CD4-positive, alpha-beta T cell (primary cell): ENCODE results near the gene ACTR3C. TPM values are rescaled to one million over a fixed set of nuclear protein-coding genes. Genes with fewer than 3 reads are reported as not detected.
A peak's percentile ranks its signal among the peaks of the same experiment; 100 is the strongest.

ENCODE experiments used
- ATAC-seq: fragments of 200-7000 bp; cut with Tn5 transposase; one replicate; pipeline ENCODE4 v1.10.0; 2022; ENCODE audit warnings: mild to moderate bottlenecking; ENCODE audit not compliant: poor library complexity
- CTCF ChIA-PET: fragments of 350-600 bp; sonication (Branson Sonifier 250); formaldehyde crosslinking; loops from one replicate; lab custom pipeline; 2021; ENCODE audit warnings: antibody characterized with exemption, inconsistent platforms; lab: Charles Lee
- POLR2A ChIA-PET: fragments of 350-600 bp; sonication (Branson Sonifier 250); formaldehyde crosslinking; loops from one replicate; lab custom pipeline; 2021; ENCODE audit warnings: antibody characterized with exemption, inconsistent platforms; lab: Charles Lee
- DNase-seq, 14 experiments: peaks; one replicate each; pipeline ENCODE4 v3.0.0-alpha.2; 2013 to 2020; ENCODE audit warnings: mixed read lengths in 2 of 14
- H3K27ac ChIP-seq, 2 donors: one replicate each; pipeline versions ENCODE4 v1.5.1 to v1.7.0; 2013; ENCODE audit warnings: low read length in 2 of 2, low read depth in 1 of 2, mild to moderate bottlenecking in 1 of 2
- H3K27me3 ChIP-seq, 2 experiments: 1 replicate in 1 of 2; 2 replicates in 1 of 2; pipeline versions ENCODE4 v1.6.1 to v1.7.0; 2013; ENCODE audit warnings: low read length in 2 of 2, control low read depth in 1 of 2, mild to moderate bottlenecking in 1 of 2, moderate library complexity in 1 of 2; ENCODE audit not compliant: insufficient read depth in 2 of 2, control insufficient read depth in 1 of 2
- H3K36me3 ChIP-seq: one replicate; pipeline ENCODE4 v1.6.1; 2013; ENCODE audit warnings: low read length, control low read depth; ENCODE audit not compliant: insufficient read depth
- H3K4me1 ChIP-seq: one replicate; pipeline ENCODE4 v1.6.1; 2013; ENCODE audit warnings: low read length, control low read depth; ENCODE audit not compliant: insufficient read depth
- H3K4me3 ChIP-seq: one replicate; pipeline ENCODE4 v1.5.1; 2013; ENCODE audit warnings: mild to moderate bottlenecking, low read length, moderate library complexity
- H3K9me3 ChIP-seq, 2 experiments: 1 replicate in 1 of 2; 2 replicates in 1 of 2; pipeline versions ENCODE4 v1.6.1 to v1.7.0; 2013; ENCODE audit warnings: low read length in 2 of 2, mild to moderate bottlenecking in 2 of 2, control low read depth in 1 of 2, moderate library complexity in 1 of 2; ENCODE audit not compliant: control insufficient read depth in 1 of 2, insufficient read depth in 1 of 2
- H3K27ac Mint-ChIP-seq: one replicate; pipeline ENCODE4 v1.8.0; 2020; ENCODE audit warnings: mixed read lengths
- H3K27me3 Mint-ChIP-seq: one replicate; pipeline ENCODE4 v1.8.0; 2021; ENCODE audit warnings: mixed read lengths
- H3K36me3 Mint-ChIP-seq: one replicate; pipeline ENCODE4 v1.8.0; 2021; ENCODE audit warnings: low read depth, mixed read lengths
- H3K4me1 Mint-ChIP-seq: one replicate; pipeline ENCODE4 v1.8.0; 2021; ENCODE audit warnings: low read depth, mixed read lengths
- H3K4me3 Mint-ChIP-seq: one replicate; pipeline ENCODE4 v1.8.0; 2020; ENCODE audit warnings: mild to moderate bottlenecking, mixed read lengths
- H3K9me3 Mint-ChIP-seq: one replicate; pipeline ENCODE4 v1.8.0; 2020; ENCODE audit warnings: mixed read lengths
- intact Hi-C, 2 experiments: fragments of 100-400 bp; cut with DNase I in 1 of 2; cut with micrococcal nuclease in 1 of 2; formaldehyde crosslinking; loops; one replicate each; pipeline versions ENCODE4 v1.15.1 to v1.9.0; 2023 to 2025; cut with DNase I, micrococcal nuclease
- polyA plus RNA-seq, 2 donors: library from polyadenylated mRNA; unstranded; fragments of 120-200 nt; gene quantifications; one replicate each; pipeline ENCODE4 v1.2.1, GENCODE V29; 2013
- total RNA-seq, 174 experiments: library from RNA in 2 of 174; stranded (reverse) in 2 of 174; gene quantifications; one replicate each; pipeline ENCODE4 v1.2.3 and lab custom pipeline; 2021 to 2026
- TF ChIP-seq, protein P1 (sequence below): fragments of 200-600 bp; IDR thresholded peaks from one replicate; pipeline ENCODE4 v1.8.0; 2022; ENCODE audit warnings: antibody characterized with exemption, mild to moderate bottlenecking

ACTR3C gene
- total RNA-seq, result 1 to 10 TPM; 1.9 to 3.4 TPM
- polyA plus RNA-seq (2013, experiment 1 of 2), result 3.3 TPM
- polyA plus RNA-seq (2013, experiment 2 of 2), result 4.8 TPM
- total RNA-seq (lab: John Stamatoyannopoulos, UW), result 1.8 to 15.3 (median 5.2) reads per million in 172 experiments

DNA sequence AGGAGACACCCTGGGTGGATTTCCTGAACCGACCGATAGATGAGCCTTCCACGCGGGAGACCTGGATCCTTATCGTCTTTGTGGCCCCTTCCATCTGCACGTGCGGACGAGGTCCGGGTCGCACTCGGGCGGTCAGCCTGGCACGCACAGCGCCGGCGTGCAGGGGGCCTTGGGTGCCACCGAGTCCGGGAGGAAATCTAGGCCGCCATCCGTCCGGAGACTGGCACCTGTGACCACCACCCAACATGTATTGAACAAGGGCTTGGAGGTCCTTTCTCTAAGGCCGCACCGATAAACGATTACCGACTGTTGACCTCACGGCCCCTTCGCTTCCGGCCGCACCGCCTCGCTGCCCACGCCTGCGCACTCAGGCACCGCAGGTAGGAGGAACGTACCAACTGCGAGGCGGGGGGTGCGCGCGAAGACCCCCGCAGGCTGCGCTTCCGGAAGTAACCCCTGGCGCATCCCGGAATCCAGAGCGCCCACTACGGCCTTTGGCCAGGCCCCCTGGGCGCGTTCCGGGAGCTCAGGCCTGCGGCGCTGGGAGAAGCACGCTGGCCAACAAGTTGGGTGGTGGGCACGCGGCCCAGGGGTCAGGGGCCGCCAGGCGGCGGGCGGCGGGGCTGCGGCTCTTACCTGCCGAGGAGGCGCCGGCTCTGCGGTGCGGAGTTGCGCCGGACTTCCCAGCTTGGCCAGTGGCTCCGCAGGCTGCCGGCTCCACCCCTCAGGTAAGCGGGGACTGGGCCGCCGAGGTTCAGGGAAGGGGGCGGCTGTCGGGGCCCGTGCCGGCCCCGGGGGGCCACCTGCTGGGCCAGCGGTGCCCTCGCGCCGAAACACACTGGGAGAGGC, at the start of gene ACTR3C, which contains the start of gene LRRC61:
Gene ACTR3C (minus strand): TSS at position 713 of the 849 bp plus-strand sequence. CDS start 28,249 bp downstream, outside the sequence.
Gene LRRC61 (plus strand): TSS at position 523 of the 849 bp plus-strand sequence. CDS start 13,507 bp downstream, outside the sequence.
- Mint-ChIP-seq H3K27ac (peak within 1 kb of the TSS; percentile 92), H3K4me3 (peak within 1 kb of the TSS; percentile 96), H3K9me3 (no peaks in the 10 kb centered on the region), H3K27me3 (no peaks in the 10 kb centered on the region), H3K4me1 (peaks cover 42% of the 10 kb centered on the region), H3K36me3 (peaks cover 44% of the 10 kb centered on the region)
- peaks cover 14% of the 10 kb centered on the region for H3K36me3 ChIP-seq
- H3K27ac ChIP-seq, result peak within 1 kb of the TSS; percentile 77 to 79
- POLR2A ChIA-PET, result interaction anchor here (1.5 kb wide), 1 partner anchor 84 kb away, joined by 5 read pairs; no protein-coding TSS in a partner anchor
- ATAC-seq, result peak; percentile 55
- CTCF ChIA-PET, result interaction anchor here (1.2 kb wide), 1 partner anchor 83 kb away, joined by 3 read pairs; no protein-coding TSS in a partner anchor
- peak within 1 kb of the TSS; percentile 97 for H3K4me3 ChIP-seq
- TF ChIP-seq, protein P1, sequence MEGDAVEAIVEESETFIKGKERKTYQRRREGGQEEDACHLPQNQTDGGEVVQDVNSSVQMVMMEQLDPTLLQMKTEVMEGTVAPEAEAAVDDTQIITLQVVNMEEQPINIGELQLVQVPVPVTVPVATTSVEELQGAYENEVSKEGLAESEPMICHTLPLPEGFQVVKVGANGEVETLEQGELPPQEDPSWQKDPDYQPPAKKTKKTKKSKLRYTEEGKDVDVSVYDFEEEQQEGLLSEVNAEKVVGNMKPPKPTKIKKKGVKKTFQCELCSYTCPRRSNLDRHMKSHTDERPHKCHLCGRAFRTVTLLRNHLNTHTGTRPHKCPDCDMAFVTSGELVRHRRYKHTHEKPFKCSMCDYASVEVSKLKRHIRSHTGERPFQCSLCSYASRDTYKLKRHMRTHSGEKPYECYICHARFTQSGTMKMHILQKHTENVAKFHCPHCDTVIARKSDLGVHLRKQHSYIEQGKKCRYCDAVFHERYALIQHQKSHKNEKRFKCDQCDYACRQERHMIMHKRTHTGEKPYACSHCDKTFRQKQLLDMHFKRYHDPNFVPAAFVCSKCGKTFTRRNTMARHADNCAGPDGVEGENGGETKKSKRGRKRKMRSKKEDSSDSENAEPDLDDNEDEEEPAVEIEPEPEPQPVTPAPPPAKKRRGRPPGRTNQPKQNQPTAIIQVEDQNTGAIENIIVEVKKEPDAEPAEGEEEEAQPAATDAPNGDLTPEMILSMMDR, result peak; percentile 23
- intact Hi-C loops, result loop anchor here in 1 of 2 experiments (5.0 kb wide), 1 partner anchor 44 kb away; the partner anchor contains the start of gene REPIN1
- DNase-seq, result peak; percentile 24 to 77 (median 54)
- peaks cover 42% of the 10 kb centered on the region for H3K4me1 ChIP-seq
- no peaks in the 10 kb centered on the region for H3K9me3 ChIP-seq
- no peaks in the 10 kb centered on the region for H3K27me3 ChIP-seq

- CTCF ChIA-PET, result no interaction called here
- POLR2A ChIA-PET, result interaction anchor here (7.1 kb wide), 1 partner anchor 32 kb away, joined by 76 read pairs; a partner anchor contains a TSS
These were observed 49.1 kb upstream of the ACTR3C start for GRCh38 chr7:150372271-150373048.

More at GRCh38 chr7:150372271-150373048, 49.1 kb upstream of the ACTR3C start:
- intact Hi-C loops, result no loop called here
- H3K4me3 Mint-ChIP-seq, result peak overlapping the region; percentile 11
- no peak overlapping the region for H3K27ac Mint-ChIP-seq
- TF ChIP-seq, protein P1, result no peak
- no peaks in the 10 kb centered on the region for H3K9me3 Mint-ChIP-seq
- H3K27me3 Mint-ChIP-seq, result no peaks in the 10 kb centered on the region
- Histone ChIP-seq H3K9me3 (no peaks in the 10 kb centered on the region), H3K27ac (no peak overlapping the region), H3K27me3 (no peaks in the 10 kb centered on the region), H3K4me1 (peaks cover 45% of the 10 kb centered on the region), H3K36me3 (peaks cover 23% of the 10 kb centered on the region), H3K4me3 (no peak overlapping the region)
- ATAC-seq (no peak), DNase-seq (peak in 1 of 14 experiments; percentile 24)
- peaks cover 58% of the 10 kb centered on the region for H3K36me3 Mint-ChIP-seq
- peaks cover 71% of the 10 kb centered on the region for H3K4me1 Mint-ChIP-seq
